Measurements from ENCODE around the gene AIG1.

Gene AIG1

DNA sequence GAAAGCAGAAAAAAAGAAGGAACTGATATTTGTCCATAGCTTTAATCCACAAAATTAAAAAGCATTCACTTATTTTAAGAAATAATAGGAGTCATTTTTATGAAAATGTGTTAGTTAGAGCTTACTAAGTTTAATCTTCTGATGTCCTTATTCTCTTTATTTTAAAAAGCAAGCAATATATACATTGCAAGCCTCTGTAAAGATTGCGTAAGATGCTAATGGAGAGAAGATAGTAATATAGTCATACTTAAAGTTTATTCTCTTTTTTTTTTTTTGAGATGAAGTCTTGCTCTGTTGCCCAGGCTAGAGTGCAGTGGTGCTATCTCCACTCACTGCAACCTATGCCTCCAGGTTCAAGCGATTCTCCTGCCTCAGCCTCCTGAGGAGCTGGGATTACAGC, 39.7 kb downstream of the AIG1 start:
- TF ChIP-seq, protein P1, sequence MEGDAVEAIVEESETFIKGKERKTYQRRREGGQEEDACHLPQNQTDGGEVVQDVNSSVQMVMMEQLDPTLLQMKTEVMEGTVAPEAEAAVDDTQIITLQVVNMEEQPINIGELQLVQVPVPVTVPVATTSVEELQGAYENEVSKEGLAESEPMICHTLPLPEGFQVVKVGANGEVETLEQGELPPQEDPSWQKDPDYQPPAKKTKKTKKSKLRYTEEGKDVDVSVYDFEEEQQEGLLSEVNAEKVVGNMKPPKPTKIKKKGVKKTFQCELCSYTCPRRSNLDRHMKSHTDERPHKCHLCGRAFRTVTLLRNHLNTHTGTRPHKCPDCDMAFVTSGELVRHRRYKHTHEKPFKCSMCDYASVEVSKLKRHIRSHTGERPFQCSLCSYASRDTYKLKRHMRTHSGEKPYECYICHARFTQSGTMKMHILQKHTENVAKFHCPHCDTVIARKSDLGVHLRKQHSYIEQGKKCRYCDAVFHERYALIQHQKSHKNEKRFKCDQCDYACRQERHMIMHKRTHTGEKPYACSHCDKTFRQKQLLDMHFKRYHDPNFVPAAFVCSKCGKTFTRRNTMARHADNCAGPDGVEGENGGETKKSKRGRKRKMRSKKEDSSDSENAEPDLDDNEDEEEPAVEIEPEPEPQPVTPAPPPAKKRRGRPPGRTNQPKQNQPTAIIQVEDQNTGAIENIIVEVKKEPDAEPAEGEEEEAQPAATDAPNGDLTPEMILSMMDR (conservative IDR thresholded peaks at IDR 0.05): no peak
- no peak overlapping the region for H3K27ac ChIP-seq

DNA sequence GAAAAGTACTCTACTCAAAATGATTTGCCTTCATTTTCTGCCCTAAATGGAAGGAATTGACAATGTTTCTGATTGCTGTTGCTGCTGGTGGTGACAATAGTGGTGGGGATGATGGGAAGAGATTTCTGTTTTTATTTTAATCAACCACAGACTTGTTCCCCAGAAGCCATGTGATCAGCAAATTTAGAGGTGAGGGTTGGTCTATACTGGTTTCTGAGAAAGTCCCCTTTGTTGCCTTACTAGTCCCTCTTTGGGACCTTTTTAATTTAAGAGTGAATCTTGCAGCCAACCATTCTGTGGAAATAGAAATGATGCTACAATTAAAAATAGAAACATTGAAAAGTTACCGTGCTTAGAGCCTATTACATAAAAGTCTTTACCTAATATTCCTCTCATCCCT, 43.2 kb downstream of the AIG1 start:
- TF ChIP-seq, protein P1 (conservative IDR thresholded peaks at IDR 0.05): no peak
- H3K27ac ChIP-seq: no peak overlapping the region

DNA sequence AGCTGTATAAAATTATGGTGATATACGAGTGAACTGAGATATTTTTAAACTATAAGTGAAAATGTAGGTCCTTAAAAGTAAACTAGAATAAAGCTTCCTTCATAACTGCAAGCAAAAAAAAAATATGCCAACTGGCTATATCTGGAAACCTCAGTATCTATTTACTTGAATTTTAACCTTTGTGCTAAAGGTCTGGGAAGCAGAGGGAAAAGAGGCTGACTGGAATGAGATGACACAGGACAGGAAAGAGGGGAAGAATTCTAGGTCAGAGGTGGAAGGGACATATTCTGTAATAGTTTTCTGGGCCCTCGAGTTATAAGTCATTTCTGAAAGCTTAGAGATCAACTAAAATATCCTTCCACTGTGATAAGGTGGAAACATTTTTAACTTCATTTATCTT, 46.8 kb downstream of the AIG1 start:
- H3K27ac ChIP-seq: no peak overlapping the region
- TF ChIP-seq, protein P1 (conservative IDR thresholded peaks at IDR 0.05): no peak

DNA sequence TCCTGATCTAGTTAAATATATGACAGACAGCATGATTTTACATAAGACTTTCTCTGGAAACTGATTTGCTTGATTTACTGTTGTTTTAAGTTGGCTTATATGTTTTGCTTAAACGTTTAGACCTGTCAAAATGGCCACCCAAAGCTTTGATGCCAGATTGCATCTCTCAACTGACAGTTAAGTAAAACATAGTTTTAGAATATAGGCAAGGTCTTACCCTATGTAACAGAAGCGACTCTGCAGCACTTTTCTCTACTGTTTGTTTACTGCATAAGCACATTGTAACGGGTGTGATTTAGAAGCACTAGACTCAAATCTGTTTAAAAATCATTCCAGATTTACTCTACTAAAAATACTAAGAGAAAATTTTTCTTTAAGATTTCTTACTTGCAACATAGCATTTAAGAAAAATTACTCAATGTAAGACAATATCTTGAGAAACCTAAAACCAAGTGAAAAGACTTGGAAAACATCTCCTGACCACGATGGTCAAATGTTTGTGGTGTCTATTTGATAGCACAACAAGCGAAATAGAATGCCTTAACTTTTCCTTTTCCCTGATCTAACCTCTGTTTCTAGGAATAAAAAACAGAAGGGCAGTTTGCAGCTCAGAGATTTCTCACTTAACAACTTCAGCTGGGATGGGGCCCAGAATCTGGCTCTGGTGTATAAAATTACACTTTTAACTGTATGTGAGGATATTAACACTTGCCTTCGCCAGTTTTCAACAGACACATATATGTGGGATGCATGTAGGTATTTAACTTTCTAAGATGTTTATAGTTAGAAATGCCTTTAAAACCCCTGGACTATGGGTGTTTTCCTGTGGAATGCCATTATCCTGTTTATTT, 47.4 kb downstream of the AIG1 start:
- TF ChIP-seq, protein P1 (conservative IDR thresholded peaks at IDR 0.05): no peak
- no peak overlapping the region for H3K27ac ChIP-seq

DNA sequence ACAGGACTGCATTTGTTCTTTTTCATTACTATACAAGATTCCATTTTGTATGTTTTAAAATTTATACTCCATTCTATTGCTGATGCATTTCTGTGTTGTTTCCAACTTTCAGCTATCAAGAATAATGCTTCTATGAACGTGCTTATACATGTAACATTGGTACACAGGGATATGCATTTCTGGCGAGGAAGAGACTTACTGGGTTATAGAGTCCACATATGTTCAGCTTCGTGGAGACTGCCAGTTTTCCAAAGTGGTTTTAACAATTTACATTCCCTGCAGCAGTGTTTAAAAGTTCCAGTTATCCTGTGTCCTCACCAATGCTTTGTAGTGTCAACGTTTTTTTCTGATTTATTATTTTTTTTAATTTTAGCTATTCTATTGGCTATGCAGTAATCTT, 48.5 kb downstream of the AIG1 start:
- TF ChIP-seq, protein P1 (conservative IDR thresholded peaks at IDR 0.05): no peak
- no peak overlapping the region for H3K27ac ChIP-seq

DNA sequence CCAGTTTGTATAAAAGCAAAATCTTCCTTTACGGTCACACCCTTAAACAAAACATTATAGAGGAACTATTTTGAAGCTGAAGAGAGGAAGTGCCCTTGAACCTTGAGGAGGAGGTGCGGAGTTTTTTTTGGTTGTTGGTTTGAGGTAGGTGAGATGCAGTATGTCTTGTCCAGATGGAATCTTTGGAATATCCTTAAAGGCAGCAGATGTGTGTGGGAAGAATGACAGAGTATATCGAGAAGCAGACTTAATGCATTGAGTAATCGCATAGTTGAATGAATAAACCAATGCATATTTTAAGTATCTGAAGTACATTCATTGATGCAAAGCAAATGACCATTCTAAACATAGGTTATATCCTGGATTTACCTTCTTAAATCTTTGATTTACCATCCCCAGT, 49.9 kb downstream of the AIG1 start:
- TF ChIP-seq, protein P1 (conservative IDR thresholded peaks at IDR 0.05): no peak
- no peak overlapping the region for H3K27ac ChIP-seq

DNA sequence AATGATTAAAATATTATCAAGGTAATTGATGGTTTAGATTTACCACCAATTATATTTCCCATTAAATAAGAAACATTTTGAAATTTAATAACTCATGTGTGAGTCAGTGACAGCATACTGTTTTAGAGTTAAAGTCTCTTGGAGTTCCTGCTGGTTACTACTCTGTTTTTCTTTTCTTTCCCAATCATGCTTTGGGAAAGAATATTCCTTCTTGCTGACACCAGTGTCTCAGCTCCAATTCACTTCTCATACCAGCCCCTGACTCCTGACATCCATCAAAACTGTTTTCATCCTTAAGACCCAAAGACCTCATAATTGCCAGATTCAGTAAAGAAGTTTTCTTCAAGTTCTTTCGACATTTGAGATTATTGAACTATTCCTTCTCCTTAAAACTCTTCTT, 50.3 kb downstream of the AIG1 start:
- H3K27ac ChIP-seq: no peak overlapping the region
- TF ChIP-seq, protein P1 (conservative IDR thresholded peaks at IDR 0.05): no peak
